Measurements from ENCODE around the gene OPHN1.

Gene OPHN1

DNA sequence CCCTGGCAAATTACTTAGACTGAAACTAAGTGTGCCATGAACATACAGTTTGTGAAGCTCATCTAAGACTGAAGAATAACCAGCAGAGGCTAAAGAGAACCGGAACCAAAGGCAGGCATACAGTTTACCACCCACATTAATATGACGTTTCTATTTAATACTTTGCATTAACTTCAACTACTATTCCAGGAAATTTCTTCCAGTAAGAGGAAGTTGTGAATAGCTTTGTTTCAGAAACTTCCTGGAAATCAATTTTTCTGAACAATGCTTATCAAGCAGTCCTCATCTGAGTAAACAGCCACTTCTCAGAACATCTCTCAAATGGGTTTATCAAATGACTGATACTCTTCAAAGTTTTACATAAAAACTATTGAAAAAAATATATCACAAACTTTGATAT is 252.7 kb downstream of the OPHN1 start:
- Mint-ChIP-seq H3K4me1 (no peaks in the 10 kb centered on the region), H3K4me3 (no peak overlapping the region), H3K9me3 (peaks cover 2% of the 10 kb centered on the region), H3K27ac (no peak overlapping the region), H3K36me3 (no peaks in the 10 kb centered on the region), H3K27me3 (peaks cover 1% of the 10 kb centered on the region)
- DNase-seq (ENCODE audit: low spot score in 2 of 2) (no peak), ATAC-seq (ENCODE audit: low read depth) (no peak)

DNA sequence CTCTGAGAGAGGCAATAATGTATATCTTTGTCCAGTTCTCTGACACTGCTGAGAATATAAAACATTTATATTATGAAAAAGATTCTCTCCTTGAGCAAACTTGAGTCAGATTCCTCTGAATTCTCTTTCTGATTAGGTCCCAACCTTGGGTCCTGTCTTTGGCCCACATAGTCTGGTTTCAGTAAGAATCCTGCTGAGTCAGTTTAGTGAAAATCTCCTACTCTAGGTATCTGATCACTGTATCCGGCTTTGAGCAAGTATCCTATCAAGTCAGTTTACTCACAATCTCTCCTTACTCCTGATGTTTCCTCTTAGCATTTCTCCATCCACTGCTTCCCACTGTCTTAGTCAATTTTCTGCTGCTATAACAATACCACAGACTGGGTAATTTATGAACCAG is 253.9 kb downstream of the OPHN1 start:
- Mint-ChIP-seq H3K4me1 (no peaks in the 10 kb centered on the region), H3K4me3 (no peak overlapping the region), H3K9me3 (peaks cover 2% of the 10 kb centered on the region), H3K36me3 (no peaks in the 10 kb centered on the region), H3K27me3 (peaks cover 1% of the 10 kb centered on the region), H3K27ac (no peak overlapping the region)
- no peak for DNase-seq (ENCODE audit: low spot score in 2 of 2)
- ATAC-seq (ENCODE audit: low read depth) = no peak

- H3K27ac Mint-ChIP-seq = no peak overlapping the region
- no peak for DNase-seq (ENCODE audit: low spot score in 2 of 2)
- H3K36me3 Mint-ChIP-seq = no peaks in the 10 kb centered on the region
- H3K9me3 Mint-ChIP-seq = peaks cover 2% of the 10 kb centered on the region
- peaks cover 1% of the 10 kb centered on the region for H3K27me3 Mint-ChIP-seq
- H3K4me1 Mint-ChIP-seq = no peaks in the 10 kb centered on the region
- no peak for ATAC-seq (ENCODE audit: low read depth)
- H3K4me3 Mint-ChIP-seq = no peak overlapping the region
Measured at GRCh38 chrX:68177542-68177941, 255.8 kb downstream of the OPHN1 start.

DNA sequence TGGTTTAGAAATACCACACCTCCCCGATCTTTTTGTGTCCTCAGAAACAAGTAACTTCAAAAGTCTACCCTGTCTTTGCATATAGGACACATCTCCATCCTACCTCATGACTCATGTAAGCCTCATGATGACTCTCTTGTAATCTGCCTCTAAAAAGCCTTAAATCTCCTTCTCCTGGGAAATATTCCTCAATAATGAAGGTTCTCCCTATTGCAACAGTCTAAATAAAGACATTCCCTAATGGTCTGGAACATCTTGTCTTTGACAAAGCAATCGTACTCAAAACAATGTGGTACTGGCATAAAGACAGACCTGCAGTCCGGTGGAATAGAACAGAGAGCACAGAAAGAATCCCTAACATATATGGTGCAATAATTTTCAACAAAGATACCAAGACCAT is 257.7 kb downstream of the OPHN1 start:
- no peaks in the 10 kb centered on the region for H3K36me3 Mint-ChIP-seq
- H3K4me1 Mint-ChIP-seq = no peaks in the 10 kb centered on the region
- ATAC-seq (ENCODE audit: low read depth) (no peak), DNase-seq (ENCODE audit: low spot score in 2 of 2) (no peak)
- H3K27me3 Mint-ChIP-seq = no peaks in the 10 kb centered on the region
- H3K4me3 Mint-ChIP-seq = no peak overlapping the region
- peaks cover 2% of the 10 kb centered on the region for H3K9me3 Mint-ChIP-seq
- H3K27ac Mint-ChIP-seq = no peak overlapping the region

DNA sequence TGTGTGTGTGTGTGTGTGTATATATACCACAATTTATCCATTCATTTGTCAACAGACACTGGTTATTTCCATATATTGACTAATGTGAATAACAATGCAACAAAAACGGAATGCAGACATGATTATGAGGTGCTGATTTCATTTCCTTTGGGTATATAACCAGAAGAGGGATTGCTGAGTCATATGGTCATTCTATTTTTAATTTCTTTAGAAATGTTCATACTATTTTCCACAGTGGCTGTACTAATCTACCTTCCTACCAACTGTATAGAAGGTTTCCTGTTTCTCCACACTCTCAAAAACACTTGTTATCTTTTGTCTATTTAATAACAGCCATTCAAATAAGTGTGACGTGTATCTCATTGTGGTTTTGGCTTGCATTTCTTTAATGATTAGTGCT is 269.9 kb downstream of the OPHN1 start:
- Mint-ChIP-seq H3K4me3 (no peak overlapping the region), H3K36me3 (no peaks in the 10 kb centered on the region), H3K9me3 (no peaks in the 10 kb centered on the region), H3K27ac (no peak overlapping the region), H3K4me1 (no peaks in the 10 kb centered on the region), H3K27me3 (no peaks in the 10 kb centered on the region)
- no peak for ATAC-seq (ENCODE audit: low read depth)
- no peak for DNase-seq (ENCODE audit: low spot score in 2 of 2)

GRCh38 chrX:68147848-68148247 is 285.4 kb downstream of the OPHN1 start:
- no peak overlapping the region for H3K4me3 Mint-ChIP-seq
- H3K9me3 Mint-ChIP-seq = no peaks in the 10 kb centered on the region
- ATAC-seq (ENCODE audit: low read depth) = no peak
- no peaks in the 10 kb centered on the region for H3K36me3 Mint-ChIP-seq
- H3K27ac Mint-ChIP-seq = no peak overlapping the region
- no peaks in the 10 kb centered on the region for H3K27me3 Mint-ChIP-seq
- H3K4me1 Mint-ChIP-seq = no peaks in the 10 kb centered on the region
- DNase-seq (ENCODE audit: low spot score in 2 of 2) = no peak

DNA sequence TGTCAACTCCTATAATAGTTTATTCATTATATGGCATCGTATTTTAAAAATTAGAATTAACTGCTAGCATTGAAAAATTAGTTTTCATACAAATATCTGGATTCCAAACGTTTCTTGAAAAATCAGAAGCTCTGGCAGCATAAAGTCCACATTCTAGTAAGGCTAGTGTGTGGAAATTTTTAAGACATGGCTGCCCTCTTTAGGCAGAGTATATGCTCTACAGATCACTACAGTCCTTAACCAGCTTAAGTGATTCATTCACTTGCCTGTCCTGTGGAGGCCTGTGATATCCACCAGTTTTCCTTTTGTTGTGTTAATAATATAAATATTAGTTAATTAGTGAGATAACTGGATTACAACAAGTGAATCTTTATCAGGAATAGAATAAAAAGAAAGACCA is 287.2 kb downstream of the OPHN1 start:
- Mint-ChIP-seq H3K27me3 (no peaks in the 10 kb centered on the region), H3K27ac (no peak overlapping the region), H3K9me3 (no peaks in the 10 kb centered on the region), H3K4me3 (no peak overlapping the region), H3K4me1 (no peaks in the 10 kb centered on the region), H3K36me3 (no peaks in the 10 kb centered on the region)
- DNase-seq (ENCODE audit: low spot score in 2 of 2) (no peak), ATAC-seq (ENCODE audit: low read depth) (no peak)

DNA sequence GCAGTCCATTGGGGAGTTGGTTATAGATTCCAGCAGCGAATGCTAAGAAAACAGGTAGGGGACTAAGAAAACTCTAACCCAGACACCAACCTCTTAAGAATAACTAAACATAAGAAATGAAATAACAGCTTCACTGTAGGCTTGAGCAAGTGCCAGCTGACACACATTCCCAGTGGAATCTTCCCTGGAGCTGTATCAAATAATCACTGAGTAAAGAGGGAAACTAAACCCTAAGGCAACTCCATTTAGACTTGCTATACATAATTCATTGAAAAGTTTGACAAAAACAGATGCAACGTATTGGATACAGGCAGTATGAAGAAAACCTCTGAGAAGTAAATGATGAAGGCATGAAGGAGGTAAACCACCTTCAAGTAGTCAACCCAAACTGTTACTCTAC is 293.5 kb downstream of the OPHN1 start:
- no peak for DNase-seq (ENCODE audit: low spot score in 2 of 2)
- H3K27me3 Mint-ChIP-seq = no peaks in the 10 kb centered on the region
- H3K36me3 Mint-ChIP-seq = no peaks in the 10 kb centered on the region
- H3K9me3 Mint-ChIP-seq = no peaks in the 10 kb centered on the region
- H3K27ac Mint-ChIP-seq = no peak overlapping the region
- no peaks in the 10 kb centered on the region for H3K4me1 Mint-ChIP-seq
- H3K4me3 Mint-ChIP-seq = no peak overlapping the region
- ATAC-seq (ENCODE audit: low read depth) = no peak

DNA sequence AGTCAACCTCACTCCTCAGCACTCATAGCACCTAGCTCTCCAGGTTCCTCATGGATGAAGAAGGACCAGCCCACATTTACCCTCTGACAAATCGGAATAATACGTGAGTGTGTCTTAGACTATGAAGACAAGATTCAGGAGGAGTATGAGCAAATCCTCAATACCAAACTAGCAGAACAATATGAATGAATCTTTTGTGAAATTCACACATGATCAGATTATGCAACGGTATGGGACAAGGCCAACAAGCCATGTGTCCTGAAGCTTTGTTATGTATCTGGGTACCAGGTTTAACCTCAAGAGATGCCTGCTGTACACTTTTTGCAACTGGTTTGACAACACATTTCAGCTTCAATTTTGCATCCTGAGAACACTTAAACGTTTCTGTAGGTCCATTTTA is 300.1 kb downstream of the OPHN1 start:
- Mint-ChIP-seq H3K27me3 (no peaks in the 10 kb centered on the region), H3K4me3 (no peak overlapping the region), H3K27ac (no peak overlapping the region), H3K4me1 (no peaks in the 10 kb centered on the region), H3K36me3 (no peaks in the 10 kb centered on the region), H3K9me3 (peaks cover 2% of the 10 kb centered on the region)
- ATAC-seq (ENCODE audit: low read depth) (no peak), DNase-seq (ENCODE audit: low spot score in 2 of 2) (no peak)

DNA sequence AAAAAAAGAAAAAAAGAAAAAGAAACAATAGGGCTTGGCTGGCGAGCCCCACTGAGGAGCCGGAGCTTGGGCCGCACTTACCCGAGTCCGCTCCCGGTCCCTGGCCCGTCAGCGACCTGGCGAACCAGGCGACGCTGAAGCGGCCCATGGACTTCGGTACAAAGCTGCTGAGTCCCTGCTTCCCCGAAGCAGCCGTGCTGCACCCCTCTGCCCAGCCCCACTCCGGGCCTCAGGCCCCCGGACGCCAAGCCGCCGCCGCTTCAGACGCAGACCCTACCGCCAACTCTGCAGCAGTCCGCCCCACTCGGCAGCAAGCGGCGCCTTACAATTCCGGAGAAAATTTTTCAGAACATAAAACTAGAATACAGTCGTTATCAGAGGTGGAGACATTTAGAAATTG is 300.5 kb downstream of the OPHN1 start:
- H3K36me3 Mint-ChIP-seq = no peaks in the 10 kb centered on the region
- H3K27me3 Mint-ChIP-seq = no peaks in the 10 kb centered on the region
- H3K4me3 Mint-ChIP-seq = no peak overlapping the region
- no peaks in the 10 kb centered on the region for H3K4me1 Mint-ChIP-seq
- H3K9me3 Mint-ChIP-seq = peaks cover 2% of the 10 kb centered on the region
- ATAC-seq (ENCODE audit: low read depth) (no peak), DNase-seq (ENCODE audit: low spot score in 2 of 2) (no peak)
- no peak overlapping the region for H3K27ac Mint-ChIP-seq

DNA sequence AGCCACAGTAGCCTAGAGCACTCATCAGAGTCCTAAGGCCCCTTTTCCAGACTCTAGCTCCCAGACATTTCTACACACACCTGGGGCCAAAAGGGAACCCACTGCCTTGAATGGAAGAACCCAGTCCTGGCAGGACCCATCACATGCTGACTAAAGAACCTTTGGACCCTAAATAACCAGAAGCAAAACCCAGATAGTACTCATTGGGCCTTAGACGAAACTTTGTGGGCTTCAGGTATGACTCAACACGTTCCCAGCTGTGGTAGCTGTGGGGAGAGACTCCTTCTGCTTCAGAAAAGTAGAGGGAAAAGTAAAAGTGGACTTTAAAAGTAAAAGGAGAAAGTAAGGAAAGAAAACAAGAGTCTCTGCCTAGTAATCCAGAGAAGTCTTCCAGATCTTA is 311.5 kb downstream of the OPHN1 start:
- H3K4me3 Mint-ChIP-seq = no peak overlapping the region
- H3K36me3 Mint-ChIP-seq = no peaks in the 10 kb centered on the region
- no peaks in the 10 kb centered on the region for H3K9me3 Mint-ChIP-seq
- no peaks in the 10 kb centered on the region for H3K4me1 Mint-ChIP-seq
- DNase-seq (ENCODE audit: low spot score in 2 of 2) (no peak), ATAC-seq (ENCODE audit: low read depth) (no peak)
- H3K27ac Mint-ChIP-seq = no peak overlapping the region
- H3K27me3 Mint-ChIP-seq = no peaks in the 10 kb centered on the region

- no peak for ATAC-seq (ENCODE audit: low read depth)
- Mint-ChIP-seq H3K27ac (no peak overlapping the region), H3K9me3 (no peaks in the 10 kb centered on the region), H3K27me3 (no peaks in the 10 kb centered on the region), H3K4me3 (no peak overlapping the region), H3K4me1 (no peaks in the 10 kb centered on the region), H3K36me3 (no peaks in the 10 kb centered on the region)
- DNase-seq (ENCODE audit: low spot score in 2 of 2) = no peak
Measured at GRCh38 chrX:68121371-68121770, 311.9 kb downstream of the OPHN1 start.

- H3K27me3 Mint-ChIP-seq = no peaks in the 10 kb centered on the region
- no peaks in the 10 kb centered on the region for H3K9me3 Mint-ChIP-seq
- DNase-seq (ENCODE audit: low spot score in 2 of 2) = no peak
- no peak overlapping the region for H3K4me3 Mint-ChIP-seq
- ATAC-seq (ENCODE audit: low read depth) = no peak
- H3K27ac Mint-ChIP-seq = no peak overlapping the region
- no peaks in the 10 kb centered on the region for H3K36me3 Mint-ChIP-seq
- H3K4me1 Mint-ChIP-seq = no peaks in the 10 kb centered on the region
Measured at GRCh38 chrX:68115371-68115770, 317.9 kb downstream of the OPHN1 start.

DNA sequence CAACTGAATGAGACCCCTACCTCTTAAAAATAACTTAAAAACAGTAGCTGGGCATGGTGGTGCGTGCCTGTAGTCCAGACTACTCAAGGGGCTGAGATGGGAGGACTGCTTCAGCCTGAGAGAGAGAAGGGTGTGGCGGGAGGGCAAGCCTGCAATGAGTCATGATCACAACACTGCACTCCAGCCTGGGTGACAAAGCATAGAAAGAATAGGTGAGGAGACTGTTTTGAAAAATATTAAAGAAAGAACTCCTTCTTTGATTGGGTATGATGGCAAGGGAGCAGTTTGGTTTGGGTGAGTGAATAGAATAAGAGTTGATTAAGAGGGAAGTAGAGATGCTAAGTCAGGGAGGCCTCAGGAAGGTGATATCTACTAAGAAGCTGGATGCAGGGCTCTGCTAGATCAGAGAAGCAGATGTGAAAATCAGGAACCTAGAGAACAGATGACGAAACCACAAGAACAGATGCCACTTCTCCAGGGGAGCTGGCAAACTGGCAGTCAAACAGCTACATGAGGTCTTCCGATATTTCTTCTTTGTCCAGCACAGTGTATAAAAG is 318.6 kb downstream of the OPHN1 start:
- no peak for ATAC-seq (ENCODE audit: low read depth)

DNA sequence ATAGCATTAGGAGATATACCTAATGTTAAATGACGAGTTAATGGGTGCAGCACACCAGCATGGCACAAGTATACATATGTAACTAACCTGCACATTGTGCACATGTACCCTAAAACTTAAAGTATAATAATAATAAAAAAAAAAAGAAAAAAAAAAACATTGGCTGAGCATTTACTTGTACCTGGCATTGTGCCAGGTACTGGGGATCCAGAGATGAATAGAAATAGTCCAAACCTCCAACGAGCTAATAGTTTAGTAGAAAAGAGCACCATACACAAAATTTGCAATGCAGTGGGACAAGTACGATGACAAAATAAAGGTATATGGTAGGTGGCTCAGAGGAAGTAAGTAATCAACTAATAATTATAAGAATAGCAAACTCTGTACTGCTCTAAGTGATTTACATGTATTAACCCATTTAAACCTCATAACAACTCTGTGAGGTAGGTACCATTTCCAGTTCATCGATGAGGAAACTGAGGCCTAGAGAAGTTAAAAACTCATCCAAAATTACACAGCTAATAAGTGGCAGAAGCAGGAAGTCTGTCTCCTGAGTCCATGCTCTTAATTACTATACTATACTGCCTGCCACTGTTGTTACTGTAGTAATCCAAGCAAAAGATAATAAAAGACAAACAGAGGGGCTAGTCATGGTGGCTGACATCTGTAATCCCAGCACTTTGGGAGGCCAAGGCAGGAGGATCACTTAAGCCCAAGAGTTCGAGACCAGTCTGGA is 319.3 kb downstream of the OPHN1 start:
- DNase-seq (ENCODE audit: low spot score in 2 of 2) = no peak

More for the DNA sequence above, 318.6 kb downstream of the OPHN1 start:
- H3K27me3 Mint-ChIP-seq = no peaks in the 10 kb centered on the region
- no peak overlapping the region for H3K27ac Mint-ChIP-seq
- peaks cover 1% of the 10 kb centered on the region for H3K9me3 Mint-ChIP-seq
- H3K4me3 Mint-ChIP-seq = no peak overlapping the region
- no peak for DNase-seq (ENCODE audit: low spot score in 2 of 2)
- no peaks in the 10 kb centered on the region for H3K4me1 Mint-ChIP-seq
- no peaks in the 10 kb centered on the region for H3K36me3 Mint-ChIP-seq

More for the DNA sequence above, 319.3 kb downstream of the OPHN1 start:
- no peak for ATAC-seq (ENCODE audit: low read depth)
- no peak overlapping the region for H3K4me3 Mint-ChIP-seq
- no peak overlapping the region for H3K27ac Mint-ChIP-seq
- no peaks in the 10 kb centered on the region for H3K4me1 Mint-ChIP-seq
- H3K9me3 Mint-ChIP-seq = peaks cover 2% of the 10 kb centered on the region
- H3K36me3 Mint-ChIP-seq = no peaks in the 10 kb centered on the region
- no peaks in the 10 kb centered on the region for H3K27me3 Mint-ChIP-seq
